GM12878 (cell line): ENCODE measurements around the gene RUNX3. TPM values are rescaled to one million over a fixed set of nuclear protein-coding genes. Genes with fewer than 3 reads are reported as not detected.

Experiments used
- ATAC-seq: fragments of 200-7000 bp; cut with Tn5 transposase; 3 replicates; pipeline ENCODE4 v1.9.1; 2020; ENCODE audit warnings: mild to moderate bottlenecking, moderate library complexity
- BruUV-seq: library from RNA; stranded (reverse); fragments of 400-500 nt; replicated peaks from 2 replicates; lab custom pipeline; 2021; lab: Mats Ljungman, UMichigan
- CTCF ChIA-PET: fragments of 300-600 bp; sonication (Branson Sonifier 250); formaldehyde crosslinking; extraction: SDS; loops from one replicate; lab custom pipeline; 2021; ENCODE audit warnings: inconsistent platforms; lab: Yijun Ruan, JAX
- POLR2A ChIA-PET: fragments of 350-600 bp; formaldehyde crosslinking; extraction: SDS; loops from one replicate; lab custom pipeline; 2021; ENCODE audit warnings: inconsistent platforms; lab: Charles Lee
- RAD21 ChIA-PET: fragments of 300-600 bp; sonication (Branson Sonifier 250); formaldehyde crosslinking; loops from one replicate; lab custom pipeline; 2023; ENCODE audit warnings: antibody characterized with exemption; ENCODE audit not compliant: unreplicated experiment; lab: Charles Lee
- SMC1A ChIA-PET: fragments of 300-600 bp; sonication (Branson Sonifier 250); formaldehyde crosslinking; loops from one replicate; lab custom pipeline; 2023; ENCODE audit not compliant: unreplicated experiment, uncharacterized antibody; lab: Charles Lee
- DNase-seq: peaks from one replicate; pipeline ENCODE4 v3.0.0-alpha.2; 2011; ENCODE audit warnings: low read depth, low spot score
- FAIRE-seq: peaks from 3 replicates; lab custom pipeline; 2011; peaks lifted over from hg19 to GRCh38; lab: Jason Lieb, UNC
- H2AFZ ChIP-seq: 2 replicates; pipeline ENCODE4 v1.6.0; 2011; ENCODE audit warnings: low read depth, low read length, control low read depth; ENCODE audit not compliant: control insufficient read depth
- H3K27ac ChIP-seq: 2 replicates; pipeline ENCODE4 v1.5.1; 2011; ENCODE audit warnings: control low read depth; ENCODE audit not compliant: control insufficient read depth, insufficient read depth
- H3K27me3 ChIP-seq, 2 experiments: replicated peaks in 1 of 2; 2 replicates each; pipeline versions ENCODE4 v1.6.0 to v1.6.1; 2011; ENCODE audit warnings: low read length in 1 of 2; ENCODE audit not compliant: control insufficient read depth in 2 of 2, insufficient read depth in 2 of 2
- H3K36me3 ChIP-seq, 2 experiments: 2 replicates each; pipeline ENCODE4 v1.5.1; 2011; ENCODE audit warnings: low read length in 1 of 2; ENCODE audit not compliant: control insufficient read depth in 2 of 2, insufficient read depth in 2 of 2
- H3K4me1 ChIP-seq: 2 replicates; pipeline ENCODE4 v1.6.1; 2011; ENCODE audit warnings: mild to moderate bottlenecking, low read length, moderate library complexity, mixed read lengths; ENCODE audit not compliant: control insufficient read depth, insufficient read depth
- H3K4me2 ChIP-seq: 2 replicates; pipeline ENCODE4 v1.6.0; 2011; ENCODE audit warnings: control low read depth; ENCODE audit not compliant: control insufficient read depth, insufficient read depth
- H3K4me3 ChIP-seq: fragments of 200-600 bp; sonication (generic); 2 replicates; pipeline ENCODE4 v1.5.1; 2016
- H3K79me2 ChIP-seq: 2 replicates; pipeline ENCODE4 v1.6.0; 2011; ENCODE audit warnings: low read length; ENCODE audit not compliant: control insufficient read depth, insufficient read depth
- H3K9ac ChIP-seq: 2 replicates; pipeline ENCODE4 v1.8.0; 2011; ENCODE audit warnings: low read length, control low read depth, mixed read lengths; ENCODE audit not compliant: control insufficient read depth, insufficient read depth
- H3K9me3 ChIP-seq: replicated peaks from 3 replicates; pipeline ENCODE4 v1.5.1; 2011; ENCODE audit warnings: mild to moderate bottlenecking, low read length; ENCODE audit not compliant: control insufficient read depth, insufficient read depth
- H4K20me1 ChIP-seq: 2 replicates; pipeline ENCODE4 v1.6.0; 2011; ENCODE audit not compliant: control insufficient read depth, insufficient read depth
- BCL3 ChIP-seq: IDR thresholded peaks from 2 replicates; pipeline ENCODE4 v1.6.1; 2011; ENCODE audit warnings: borderline replicate concordance, low read depth, mild to moderate bottlenecking, moderate library complexity, low read length; ENCODE audit not compliant: insufficient read depth, poor library complexity, severe bottlenecking
- ELK1 ChIP-seq: IDR thresholded peaks from 2 replicates; pipeline ENCODE4 v1.6.1; 2012; ENCODE audit warnings: low read depth, low read length, improper control_type of control experiment
- POLR2AphosphoS5 ChIP-seq: IDR thresholded peaks from 2 replicates; pipeline ENCODE4 v1.6.1; 2011; ENCODE audit warnings: mild to moderate bottlenecking, low read length, inconsistent platforms
- SMARCA5 ChIP-seq: fragments of 450-650 bp; IDR thresholded peaks from 2 replicates; pipeline ENCODE4 v1.6.1; 2017; ENCODE audit warnings: mild to moderate bottlenecking
- WGBS: methylation state at CpG from one replicate; pipeline ENCODE4 v1.1.6; 2016; ENCODE audit warnings: low lambda C conversion rate; ENCODE audit not compliant: insufficient replicate concordance, insufficient coverage; ENCODE audit errors: missing lambda C conversion rate; 5-methylcytosine and 5-hydroxymethylcytosine counted together
- in situ Hi-C: fragments of 300-500 bp; cut with MboI; formaldehyde crosslinking; loops from 9 replicates; pipeline ENCODE4 v1.14.3; 2018; ENCODE audit warnings: mixed read lengths
- intact Hi-C: fragments of 100-400 bp; cut with micrococcal nuclease; formaldehyde crosslinking; loops from one replicate; pipeline ENCODE4 v1.14.2; 2022; ENCODE audit not compliant: unreplicated experiment
- polyA plus RNA-seq, 11 experiments: library from polyadenylated mRNA; depleted of rRNA in 4 of 11; unstranded in 6 of 11; stranded (reverse) in 5 of 11; fragments of >200 nt; fragmentation: Nextera tagmentation in 4 of 11; fragmentation: Illumina TruSeq in 1 of 11; extraction: Ambion mirVana in 4 of 11; extraction: Trizol in 1 of 11; gene quantifications; 1 replicate in 1 of 11; 2 replicates in 10 of 11; pipeline versions ENCODE4 v1.2.1 to v1.2.3, GENCODE V29; 2011 to 2016; ENCODE audit warnings: inconsistent platforms in 2 of 11, missing spikeins in 2 of 11, low read depth in 1 of 11
- total RNA-seq, 4 experiments: library from RNA; depleted of rRNA in 3 of 4; stranded (reverse); fragments of >200 nt in 3 of 4; fragmentation: Illumina TruSeq in 1 of 4; extraction: Trizol in 1 of 4; gene quantifications; 2 replicates each; pipeline versions ENCODE4 v1.2.1 to v1.2.3, GENCODE V29; 2013 to 2021

Gene RUNX3
- total and polyA plus RNA-seq, 10 of the 15 experiments (the other 5 are each of a cell fraction or from before 2014, with no cell fraction given) = 19.0 to 151 (median 31.4) TPM

DNA sequence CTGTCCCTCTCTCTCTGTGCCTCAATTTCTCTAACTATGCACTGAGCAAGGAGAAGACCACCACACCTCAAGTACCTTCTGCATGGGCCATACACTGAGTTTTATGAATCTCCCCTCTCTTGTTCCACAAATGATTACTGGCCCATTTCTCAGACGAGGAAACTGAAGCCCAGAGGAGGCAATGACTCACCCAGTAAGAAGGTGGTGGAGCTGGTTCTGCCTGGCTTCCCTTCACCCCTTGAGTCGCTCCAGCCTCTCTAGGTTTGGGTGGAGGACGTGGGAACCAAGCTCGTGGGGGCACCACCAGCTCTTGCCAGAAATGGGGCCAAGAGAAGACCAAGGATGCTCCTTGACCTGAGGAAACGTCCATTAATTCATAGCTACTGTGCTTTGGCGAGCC is 21.3 kb upstream of the RUNX3 start:
- no peak overlapping the region for H2AFZ ChIP-seq
- H3K9ac ChIP-seq = no peak overlapping the region
- peak overlapping the region; percentile 50; the same call in 1 of the 2 replicates for H3K4me2 ChIP-seq
- peaks cover 99% of the 10 kb centered on the region for H3K79me2 ChIP-seq
- in situ Hi-C loops = no loop called here
- intact Hi-C loops = loop anchor here (5.0 kb wide), 1 partner anchor 151 kb away; no protein-coding TSS in a partner anchor
- FAIRE-seq = no peak
- peaks cover 36 to 40% of the 10 kb centered on the region in 2 experiments for H3K36me3 ChIP-seq
- peaks cover 92% of the 10 kb centered on the region for H3K4me1 ChIP-seq
- peaks cover 4% of the 10 kb centered on the region; the same call in 1 of the 2 replicates for H4K20me1 ChIP-seq
- TF ChIP-seq POLR2AphosphoS5 (peak; percentile 51), ELK1 (no peak), BCL3 (no peak), SMARCA5 (0 out of 2 replicates have a peak, but pooled peaks have one; percentile 58)
- ChIA-PET RAD21 (interaction anchor here (1.4 to 6.4 kb wide), 12 partner anchors 9 to 84 kb away, joined by 4 to 68 read pairs (median 8); partner anchors contain the start of gene RUNX3), POLR2A (interaction anchor here (0.6 to 4.3 kb wide), 11 partner anchors 9 to 202 kb away, joined by 3 to 35 read pairs (median 6); partner anchors contain the start of gene RUNX3), CTCF (interaction anchor here (0.6 to 18.6 kb wide), 8 partner anchors 9 to 229 kb away, joined by 3 to 396 read pairs (median 12); partner anchors contain the start of gene RUNX3), SMC1A (interaction anchor here (0.9 to 18.5 kb wide), 9 partner anchors 9 to 149 kb away, joined by 3 to 391 read pairs (median 8); partner anchors contain the start of gene RUNX3)
- WGBS = 15% methylated on average over 6 of the region's 6 CpGs
- no peak overlapping the region for H3K4me3 ChIP-seq
- no TSS peak for BruUV-seq
- no peak for DNase-seq
- H3K27me3 ChIP-seq = no peaks in the 10 kb centered on the region
- no peaks in the 10 kb centered on the region for H3K9me3 ChIP-seq
- ATAC-seq = peak; percentile 4
- peak overlapping the region; percentile 57 for H3K27ac ChIP-seq
